Measurements from ENCODE around the gene IGFBP5. TPM values are rescaled to one million over a fixed set of nuclear protein-coding genes. Genes with fewer than 3 reads are reported as not detected.

IGFBP5 gene
- total and polyA plus RNA-seq, 2 of the 8 experiments (the other 6 are each of a cell fraction or from before 2014, with no cell fraction given): 2.2 to 2.5 TPM

- no peak for TF ChIP-seq CHD7 (IDR thresholded peaks at IDR 0.05; ENCODE audit: insufficient replicate concordance, low read length)
- no peak for TF ChIP-seq YY1 (IDR thresholded peaks at IDR 0.05; ENCODE audit: low read depth, low read length)
- no peak for TF ChIP-seq EP300 (IDR thresholded peaks at IDR 0.05; ENCODE audit: borderline replicate concordance in 1 of 2, low read depth in 2 of 2, low read length in 2 of 2)
- no peak for TF ChIP-seq KDM5A (IDR thresholded peaks at IDR 0.05; ENCODE audit: low read length)
- TF ChIP-seq PHF8 (conservative IDR thresholded peaks at IDR 0.05; ENCODE audit: low read depth, low read length): no peak
- no peak for TF ChIP-seq NANOG (IDR thresholded peaks at IDR 0.05; ENCODE audit: insufficient read depth, low read depth, low read length, poor library complexity, severe bottlenecking)
- TF ChIP-seq SIN3A (conservative IDR thresholded peaks at IDR 0.05 in 1 of 2, IDR thresholded peaks at IDR 0.05 in 1 of 2; ENCODE audit: low read depth in 1 of 2, low read length in 2 of 2): no peak
- no peak for TF ChIP-seq POLR2A (IDR thresholded peaks at IDR 0.05; ENCODE audit: control extremely low read depth in 1 of 2, low read depth in 2 of 2, low read length in 2 of 2)
- no peak for TF ChIP-seq CTBP2 (IDR thresholded peaks at IDR 0.05; ENCODE audit: borderline replicate concordance, insufficient read depth, insufficient read length, low read length)
- TF ChIP-seq CHD2 (IDR thresholded peaks at IDR 0.05; ENCODE audit: low read length): no peak
- TF ChIP-seq MAFK (IDR thresholded peaks at IDR 0.05; ENCODE audit: low read depth, low read length): no peak
- TF ChIP-seq BRCA1 (IDR thresholded peaks at IDR 0.05; ENCODE audit: low read depth, low read length): no peak
Observed at GRCh38 chr2:216714376-216714775, 19.0 kb upstream of the IGFBP5 start (continued).

All from H1 (cell line).